HCT116 (cell line): Measurements from ENCODE around the gene NSMCE3. TPM values are rescaled to one million over a fixed set of nuclear protein-coding genes. Genes with fewer than 3 reads are reported as not detected.

Source experiments
- ATAC-seq: fragments of 200-7000 bp; cut with Tn5 transposase; 2 replicates; pipeline ENCODE4 v1.9.1; 2020; ENCODE audit warnings: mild to moderate bottlenecking, moderate library complexity
- BruUV-seq: library from RNA; stranded (reverse); fragments of 400-500 nt; replicated peaks from 2 replicates; lab custom pipeline; 2021; lab: Mats Ljungman, UMichigan
- CTCF ChIA-PET: fragments of 300-600 bp; sonication (Branson Sonifier 250); formaldehyde crosslinking; loops from one replicate; lab custom pipeline; 2021; ENCODE audit warnings: antibody characterized with exemption; lab: Charles Lee
- POLR2A ChIA-PET: fragments of 300-600, 350-600 bp; sonication (Branson Sonifier 250); formaldehyde crosslinking; loops from one replicate; lab custom pipeline; 2021; ENCODE audit warnings: antibody characterized with exemption; lab: Charles Lee
- RAD21 ChIA-PET, 2 experiments: fragments of 300-600 bp; sonication (Branson Sonifier 250); formaldehyde crosslinking; loops; one replicate each; lab custom pipeline; 2023; ENCODE audit warnings: low total read pairs in 2 of 2; ENCODE audit not compliant: uncharacterized antibody in 2 of 2, unreplicated experiment in 2 of 2, low non-redundant PET in 1 of 2; lab: Charles Lee
- DNase-seq: peaks from one replicate; pipeline ENCODE4 v3.0.0-alpha.2; 2010; ENCODE audit warnings: low read depth, low spot score
- H2AFZ ChIP-seq: fragments of 200-600 bp; shearing (Covaris generic), sonication (generic); 2 replicates; pipeline ENCODE4 v1.6.1; 2017; ENCODE audit warnings: low read depth, mixed run types, mixed read lengths, antibody characterized with exemption, low read length; ENCODE audit not compliant: poor library complexity, severe bottlenecking
- H3K27ac ChIP-seq: 2 replicates; pipeline ENCODE4 v1.5.1; 2012; ENCODE audit warnings: low read depth, low read length
- H3K27me3 ChIP-seq: fragments of 200-600 bp; sonication (generic); 2 replicates; pipeline ENCODE4 v1.6.1; 2016; ENCODE audit warnings: mixed run types, low read length, mixed read lengths; ENCODE audit not compliant: insufficient read depth
- H3K36me3 ChIP-seq, 2 experiments: fragments of 200-500 bp in 1 of 2; fragments of 200-600 bp in 1 of 2; sonication (Bioruptor generic) in 1 of 2; sonication (generic) in 1 of 2; 2 replicates each; pipeline versions ENCODE4 v1.5.1 to v1.6.1; 2014 to 2016; ENCODE audit warnings: low read length in 2 of 2, inconsistent platforms in 1 of 2, mixed read lengths in 1 of 2, mixed run types in 1 of 2; ENCODE audit not compliant: insufficient read depth in 2 of 2, control insufficient read depth in 1 of 2
- H3K4me1 ChIP-seq, 2 experiments: fragments of 200-600 bp in 1 of 2; sonication (generic) in 1 of 2; 2 replicates each; pipeline versions ENCODE4 v1.5.1 to v1.6.1; 2012 to 2017; ENCODE audit warnings: low read length in 2 of 2, inconsistent platforms in 1 of 2, mild to moderate bottlenecking in 1 of 2, mixed read lengths in 1 of 2, mixed run types in 1 of 2, moderate library complexity in 1 of 2; ENCODE audit not compliant: insufficient read depth in 2 of 2, control insufficient read depth in 1 of 2
- H3K4me2 ChIP-seq: fragments of 200-600 bp; sonication (generic); 2 replicates; pipeline ENCODE4 v1.6.1; 2017; ENCODE audit warnings: mixed run types, low read length, mixed read lengths
- H3K4me3 ChIP-seq, 2 experiments: fragments of 200-600 bp in 1 of 2; sonication (generic) in 1 of 2; replicated peaks in 1 of 2; 2 replicates each; pipeline ENCODE4 v1.5.1; 2011 to 2016; ENCODE audit warnings: low read length in 2 of 2, control low read depth in 1 of 2, low read depth in 1 of 2, mild to moderate bottlenecking in 1 of 2, mixed read lengths in 1 of 2, mixed run types in 1 of 2
- H3K79me2 ChIP-seq: fragments of 200-600 bp; sonication (generic); 2 replicates; pipeline ENCODE4 v1.6.1; 2017; ENCODE audit warnings: mild to moderate bottlenecking, mixed run types, low read length, moderate library complexity, mixed read lengths; ENCODE audit not compliant: insufficient read depth
- H3K9ac ChIP-seq: fragments of 200-600 bp; sonication (generic); 2 replicates; pipeline ENCODE4 v1.6.1; 2016; ENCODE audit warnings: low read length, mixed read lengths
- H3K9me2 ChIP-seq: fragments of 200-600 bp; sonication (generic), shearing (Covaris generic); 2 replicates; pipeline ENCODE4 v1.6.1; 2017; ENCODE audit warnings: mixed run types, mild to moderate bottlenecking, moderate library complexity; ENCODE audit not compliant: insufficient read depth
- H3K9me3 ChIP-seq, 2 experiments: fragments of 200-500 bp in 1 of 2; fragments of 200-600 bp in 1 of 2; sonication (Bioruptor generic) in 1 of 2; sonication (generic) in 1 of 2; 2 replicates each; pipeline ENCODE4 v1.6.1; 2014 to 2017; ENCODE audit warnings: low read length in 2 of 2, mixed read lengths in 2 of 2, inconsistent platforms in 1 of 2, low read depth in 1 of 2, mild to moderate bottlenecking in 1 of 2, mixed run types in 1 of 2, moderate library complexity in 1 of 2; ENCODE audit not compliant: control insufficient read depth in 1 of 2, insufficient read depth in 1 of 2
- H4K20me1 ChIP-seq: fragments of 200-600 bp; sonication (generic), shearing (Covaris generic); 2 replicates; pipeline ENCODE4 v1.6.1; 2017; ENCODE audit warnings: mixed run types, mild to moderate bottlenecking, moderate library complexity; ENCODE audit not compliant: insufficient read depth
- ELF1 ChIP-seq: IDR thresholded peaks from 2 replicates; pipeline ENCODE4 v1.6.1; 2012; ENCODE audit warnings: low read depth, borderline replicate concordance
- FOSL1 ChIP-seq: IDR thresholded peaks from 2 replicates; pipeline ENCODE4 v1.6.1; 2012; ENCODE audit warnings: low read depth
- MAX ChIP-seq: IDR thresholded peaks from 2 replicates; pipeline ENCODE4 v1.6.1; 2012
- POLR2A ChIP-seq: IDR thresholded peaks from 2 replicates; pipeline ENCODE4 v1.7.0; 2011; ENCODE audit warnings: borderline replicate concordance; ENCODE audit not compliant: insufficient read depth, insufficient read length; ENCODE audit errors: extremely low read depth
- REST ChIP-seq: IDR thresholded peaks from 2 replicates; pipeline ENCODE4 v1.6.1; 2012; ENCODE audit warnings: low read depth
- TCF7L2 ChIP-seq: IDR thresholded peaks from 2 replicates; pipeline ENCODE4 v1.7.0; 2011; ENCODE audit warnings: borderline replicate concordance, inconsistent platforms; ENCODE audit not compliant: insufficient read depth, insufficient read length; ENCODE audit errors: extremely low read depth
- YY1 ChIP-seq: IDR thresholded peaks from 2 replicates; pipeline ENCODE4 v1.6.1; 2011; ENCODE audit warnings: low read length, low read depth, moderate library complexity, mild to moderate bottlenecking; ENCODE audit not compliant: insufficient replicate concordance; ENCODE audit errors: extremely low read depth
- ZBTB33 ChIP-seq: IDR thresholded peaks from 2 replicates; pipeline ENCODE4 v1.6.1; 2011; ENCODE audit warnings: mild to moderate bottlenecking, low read length, moderate library complexity; ENCODE audit not compliant: insufficient replicate concordance; ENCODE audit errors: extremely low read depth
- ZNF274 ChIP-seq: fragments of 200-500 bp; sonication (Bioruptor generic); IDR thresholded peaks from 2 replicates; pipeline ENCODE4 v1.6.1; 2014; ENCODE audit warnings: mild to moderate bottlenecking, low read depth, low read length, inconsistent platforms
- intact Hi-C: fragments of 100-400 bp; cut with micrococcal nuclease; formaldehyde crosslinking; loops from 2 replicates; pipeline ENCODE4 v1.10.0; 2022
- total RNA-seq: library from RNA; stranded (reverse); gene quantifications from one replicate; pipeline ENCODE4 v1.2.1, GENCODE V29; 2021; ENCODE audit not compliant: unreplicated experiment

Gene NSMCE3
- total RNA-seq, 1 experiment from 2014 or later, result 5.7 TPM

GRCh38 chr15:29285386-29285785, 15.8 kb upstream of the NSMCE3 start:
- DNase-seq (no peak), ATAC-seq (no peak)
- Histone ChIP-seq H3K27me3 (peaks cover 49% of the 10 kb centered on the region), H3K27ac (no peak overlapping the region), H3K36me3 (no peaks in the 10 kb centered on the region), H2AFZ (no peak overlapping the region), H3K4me2 (no peak overlapping the region), H3K9ac (no peak overlapping the region), H3K4me3 (no peak overlapping the region), H3K9me3 (no peaks in the 10 kb centered on the region), H3K9me2 (no peaks in the 10 kb centered on the region), H3K4me1 (no peaks in the 10 kb centered on the region), H3K79me2 (no peaks in the 10 kb centered on the region), H4K20me1 (no peaks in the 10 kb centered on the region)
- intact Hi-C loops, result no loop called here
- ChIA-PET POLR2A (no interaction called here), CTCF (no interaction called here), RAD21 (no interaction called here)
- BruUV-seq, result no TSS peak
- TF ChIP-seq ZBTB33 (no peak), ZNF274 (no peak), YY1 (no peak), REST (no peak), MAX (no peak), ELF1 (no peak), TCF7L2 (no peak), FOSL1 (no peak), POLR2A (no peak)
